NT2/D1 (cell line): Measurements from ENCODE around the gene CACNA2D1.
A peak's percentile ranks its signal among the peaks of the same experiment; 100 is the strongest.

ENCODE experiments used
- DNase-seq: peaks from one replicate; pipeline ENCODE4 v3.0.0-alpha.2; 2011; ENCODE audit warnings: low read depth, low spot score
- H3K27me3 ChIP-seq: 2 replicates; pipeline ENCODE4 v1.6.0; 2011; ENCODE audit warnings: mild to moderate bottlenecking; ENCODE audit not compliant: insufficient read length, insufficient read depth
- H3K36me3 ChIP-seq: 2 replicates; pipeline ENCODE4 v1.6.1; 2011; ENCODE audit warnings: mild to moderate bottlenecking, low read length, mixed read lengths; ENCODE audit not compliant: insufficient read depth, insufficient read length
- H3K4me1 ChIP-seq: 2 replicates; pipeline ENCODE4 v1.5.1; 2011; ENCODE audit not compliant: insufficient read depth, insufficient read length
- H3K4me3 ChIP-seq: 2 replicates; pipeline ENCODE4 v1.5.1; 2011; ENCODE audit warnings: low read depth; ENCODE audit not compliant: insufficient read length
- H3K9ac ChIP-seq: 2 replicates; pipeline ENCODE4 v1.6.0; 2011; ENCODE audit warnings: low read depth; ENCODE audit not compliant: insufficient read length
- H3K9me3 ChIP-seq: 2 replicates; pipeline ENCODE4 v1.5.1; 2011; ENCODE audit warnings: mild to moderate bottlenecking, low read length; ENCODE audit not compliant: insufficient read depth
- SUZ12 ChIP-seq: IDR thresholded peaks from 2 replicates; pipeline ENCODE4 v1.6.1; 2011; ENCODE audit not compliant: insufficient read length, insufficient read depth; ENCODE audit errors: extremely low read depth
- YY1 ChIP-seq: IDR thresholded peaks from 2 replicates; pipeline ENCODE4 v1.6.1; 2011; ENCODE audit not compliant: insufficient read length, insufficient read depth
- ZNF274 ChIP-seq: IDR thresholded peaks from 2 replicates; pipeline ENCODE4 v1.6.1; 2011; ENCODE audit warnings: mild to moderate bottlenecking, low read depth, low read length

Gene CACNA2D1

DNA sequence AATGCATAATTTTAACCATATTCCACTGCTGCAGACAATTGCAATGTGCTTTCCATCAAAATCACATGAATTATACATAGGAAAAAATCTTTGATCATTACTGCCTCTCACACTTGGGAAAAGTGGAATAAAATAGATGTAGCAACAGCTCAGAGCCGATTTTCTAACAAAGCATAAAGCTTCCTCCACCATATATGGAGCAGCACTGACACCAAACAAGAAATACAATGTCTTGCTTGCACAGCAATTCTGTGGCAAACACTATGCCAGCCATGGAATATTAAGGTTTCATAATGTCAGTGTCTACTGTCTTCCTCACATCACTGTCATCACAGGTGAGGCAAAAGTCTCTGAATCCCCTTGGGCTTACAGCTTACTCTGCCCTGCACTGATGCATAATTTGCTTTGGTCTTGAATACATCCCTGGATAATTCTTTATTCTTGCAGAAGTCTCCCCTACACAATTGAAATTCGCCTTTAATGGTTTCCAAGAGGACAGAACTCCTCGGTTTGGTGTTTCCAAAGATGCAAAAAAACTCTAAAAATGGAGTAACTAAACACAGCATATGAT, 198.5 kb downstream of the CACNA2D1 start:
- Histone ChIP-seq H3K27me3 (no peaks in the 10 kb centered on the region), H3K4me3 (no peak overlapping the region), H3K9me3 (no peaks in the 10 kb centered on the region), H3K9ac (no peak overlapping the region), H3K36me3 (no peaks in the 10 kb centered on the region), H3K4me1 (no peaks in the 10 kb centered on the region)
- no peak for DNase-seq
- TF ChIP-seq ZNF274: no peak
- no peak for TF ChIP-seq YY1
- TF ChIP-seq SUZ12: no peak

DNA sequence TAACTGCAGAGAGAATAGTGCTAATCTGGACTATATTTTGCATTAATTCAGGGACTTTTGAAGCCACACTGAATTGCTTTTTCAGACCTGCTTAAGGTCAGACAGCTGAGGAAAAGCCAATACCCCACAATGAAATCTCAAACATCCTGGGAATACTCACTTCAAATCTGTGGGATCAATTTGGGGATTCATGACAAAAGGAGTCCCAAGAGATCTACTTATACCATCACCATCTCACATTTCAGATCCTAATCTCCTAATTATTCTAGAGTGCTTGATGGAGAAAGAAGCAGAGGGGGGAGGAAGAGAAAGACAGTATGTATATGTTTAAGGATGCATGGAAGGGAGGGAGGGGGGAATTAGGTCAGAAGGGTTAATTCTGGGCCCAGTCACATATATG, 202.2 kb downstream of the CACNA2D1 start:
- no peaks in the 10 kb centered on the region for H3K9me3 ChIP-seq
- H3K9ac ChIP-seq: no peak overlapping the region
- H3K36me3 ChIP-seq: no peaks in the 10 kb centered on the region
- H3K4me1 ChIP-seq: no peaks in the 10 kb centered on the region
- no peak overlapping the region for H3K4me3 ChIP-seq
- H3K27me3 ChIP-seq: no peaks in the 10 kb centered on the region
- TF ChIP-seq ZNF274 (no peak), SUZ12 (no peak), YY1 (no peak)
- no peak for DNase-seq

DNA sequence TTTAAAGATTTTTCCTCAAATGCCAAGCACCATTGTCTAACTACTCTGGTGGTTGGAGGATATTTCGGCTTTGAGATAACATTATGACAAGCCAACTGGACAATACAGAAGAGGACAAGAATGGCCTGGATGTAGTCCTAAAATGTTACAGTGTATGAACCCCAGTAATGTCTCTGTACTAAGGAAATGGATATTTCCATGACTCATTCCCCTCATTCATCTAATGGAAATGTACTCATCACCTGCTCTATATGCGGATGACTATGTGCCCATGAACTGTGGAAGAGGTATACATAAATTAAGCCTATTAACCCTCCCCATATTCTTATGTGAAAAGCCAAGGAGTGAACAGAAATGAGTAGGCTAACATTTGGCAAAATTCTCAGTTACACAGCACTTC, 207.9 kb downstream of the CACNA2D1 start:
- no peaks in the 10 kb centered on the region for H3K4me1 ChIP-seq
- no peak for DNase-seq
- H3K36me3 ChIP-seq: no peaks in the 10 kb centered on the region
- H3K4me3 ChIP-seq: no peak overlapping the region
- H3K9me3 ChIP-seq: no peaks in the 10 kb centered on the region
- no peak for TF ChIP-seq ZNF274
- no peak for TF ChIP-seq YY1
- TF ChIP-seq SUZ12: no peak
- no peaks in the 10 kb centered on the region for H3K27me3 ChIP-seq
- no peak overlapping the region for H3K9ac ChIP-seq

- Histone ChIP-seq H3K4me1 (no peaks in the 10 kb centered on the region), H3K27me3 (no peaks in the 10 kb centered on the region), H3K36me3 (no peaks in the 10 kb centered on the region), H3K9me3 (no peaks in the 10 kb centered on the region), H3K4me3 (no peak overlapping the region), H3K9ac (no peak overlapping the region)
- DNase-seq: peak; percentile 15
- TF ChIP-seq YY1 (no peak), SUZ12 (no peak), ZNF274 (no peak)
These were observed 209.0 kb downstream of the CACNA2D1 start for GRCh38 chr7:82234457-82235049.

- no peak for TF ChIP-seq ZNF274
- no peak for TF ChIP-seq YY1
- H3K9ac ChIP-seq: no peak overlapping the region
- no peaks in the 10 kb centered on the region for H3K4me1 ChIP-seq
- H3K27me3 ChIP-seq: no peaks in the 10 kb centered on the region
- no peaks in the 10 kb centered on the region for H3K9me3 ChIP-seq
- H3K36me3 ChIP-seq: no peaks in the 10 kb centered on the region
- no peak for DNase-seq
- no peak overlapping the region for H3K4me3 ChIP-seq
These were observed 212.6 kb downstream of the CACNA2D1 start for GRCh38 chr7:82230811-82231581.

- TF ChIP-seq ZNF274 (no peak), YY1 (no peak), SUZ12 (no peak)
- H3K4me1 ChIP-seq: no peaks in the 10 kb centered on the region
- no peaks in the 10 kb centered on the region for H3K9me3 ChIP-seq
- no peaks in the 10 kb centered on the region for H3K36me3 ChIP-seq
- H3K27me3 ChIP-seq: no peaks in the 10 kb centered on the region
- H3K4me3 ChIP-seq: no peak overlapping the region
- no peak for DNase-seq
- H3K9ac ChIP-seq: no peak overlapping the region
These were observed 214.4 kb downstream of the CACNA2D1 start for GRCh38 chr7:82229164-82229563.

DNA sequence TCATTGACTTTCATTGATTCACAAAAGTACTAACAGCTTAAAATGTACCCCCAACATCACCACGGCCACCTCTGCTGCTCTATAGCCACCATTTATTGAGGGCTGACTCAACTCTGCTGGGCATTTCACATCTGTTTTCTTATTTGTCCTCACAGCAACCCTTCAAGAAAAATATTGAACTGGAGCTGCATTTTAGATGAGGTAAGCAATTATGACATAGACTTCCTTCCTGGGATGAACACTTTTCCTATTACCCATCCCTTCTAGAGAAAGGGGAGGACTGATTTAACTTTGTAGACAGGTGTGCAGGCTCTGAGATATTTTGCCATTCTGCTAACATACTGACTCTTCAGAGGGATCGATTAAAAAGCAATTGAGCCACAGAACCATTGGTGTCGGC, 217.4 kb downstream of the CACNA2D1 start:
- H3K27me3 ChIP-seq: no peaks in the 10 kb centered on the region
- H3K9me3 ChIP-seq: no peaks in the 10 kb centered on the region
- DNase-seq: no peak

More for the DNA sequence above, 217.4 kb downstream of the CACNA2D1 start:
- TF ChIP-seq SUZ12 (no peak), YY1 (no peak), ZNF274 (no peak)
- no peaks in the 10 kb centered on the region for H3K36me3 ChIP-seq
- H3K9ac ChIP-seq: no peak overlapping the region
- no peaks in the 10 kb centered on the region for H3K4me1 ChIP-seq
- no peak overlapping the region for H3K4me3 ChIP-seq
